A549 treated with DMSO at 1 μM for 4 hours (cell line): ENCODE measurements around the gene GLP1R. TPM values are rescaled to one million over a fixed set of nuclear protein-coding genes. Genes with fewer than 3 reads are reported as not detected.

Experiments
- total RNA-seq: library from RNA; stranded (reverse); fragments of 200-300 nt; extraction: Qiagen RNA extraction; gene quantifications from 5 replicates; pipeline ENCODE4 v1.2.3, GENCODE V29; 2022; ENCODE audit warnings: low read depth

GLP1R gene
- total RNA-seq, result not detected in 5 replicates

GRCh38 chr6:39048481-39049399, at the start of gene GLP1R:
GLP1R (plus strand) TSS chr6:39048781; CDS start chr6:39048841, 60 bp downstream.

DNA sequence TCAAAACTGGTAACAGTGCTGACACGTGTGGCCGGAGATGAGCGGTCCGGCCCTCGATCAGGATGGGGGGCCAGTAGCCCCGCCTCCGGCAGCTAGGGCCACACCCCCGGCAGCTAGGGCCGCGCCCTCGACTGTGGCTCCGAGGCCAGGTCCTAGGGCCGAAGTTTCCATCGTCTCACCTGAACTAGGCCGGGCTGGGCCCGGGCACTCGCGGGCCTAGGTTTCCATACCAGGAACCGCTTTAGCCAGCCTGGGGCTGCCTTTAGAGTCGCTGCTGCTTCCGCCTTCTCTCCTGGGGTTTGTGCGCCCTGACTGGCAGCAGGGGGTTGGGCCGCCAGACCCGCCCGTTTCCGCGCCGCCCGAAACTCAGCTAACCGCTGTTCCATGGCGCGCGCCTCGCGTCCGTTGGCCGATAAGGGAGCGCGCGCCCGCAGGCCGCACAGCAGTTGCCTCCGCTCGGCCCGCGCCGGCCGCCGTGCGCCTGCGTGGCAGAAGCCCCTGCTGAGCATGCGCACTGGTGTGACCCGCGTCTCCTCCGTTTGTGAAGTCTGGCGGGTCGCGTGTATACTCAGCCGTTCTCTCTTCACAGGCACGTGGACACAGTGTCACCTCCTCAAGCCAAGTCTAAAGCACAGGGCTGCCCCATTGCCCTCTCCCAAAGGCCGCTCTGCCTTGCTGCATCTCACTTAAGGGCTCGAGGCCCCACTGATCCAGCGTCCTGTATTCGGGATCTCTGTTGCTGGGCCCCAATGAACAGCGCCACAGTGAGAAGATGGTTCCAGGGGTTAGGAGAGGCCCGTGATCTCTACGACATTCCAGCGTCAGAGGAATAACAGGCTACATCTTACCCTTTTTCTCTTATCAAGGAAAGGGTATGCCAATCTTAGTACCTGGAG, 66.4 kb downstream of the GLP1R start, which contains the start of gene SAYSD1:
Gene SAYSD1, minus strand, starts transcription at position 483 of the 896 bp plus-strand sequence. Its CDS starts 97 bp downstream, at position 386.

Other genes with a start within 250 kb of the GLP1R start
- gene SAYSD1, start 66.4 kb downstream of the GLP1R start, total RNA-seq, result 5.3 to 7.4 TPM (median 6.8 TPM) in 5 replicates
- 1.00 to 1.5 TPM (median 1.4 TPM) in 5 replicates for gene KCNK5, start 180.7 kb downstream of the GLP1R start, total RNA-seq